Measurements from ENCODE around the gene RNASEH1. TPM values are rescaled to one million over a fixed set of nuclear protein-coding genes. Genes with fewer than 3 reads are reported as not detected.

RNASEH1 gene
- total RNA-seq, 1 donor = 39.4 TPM

GRCh38 chr2:3598912-3599854 is 41.0 kb upstream of the RNASEH1 start:
- H3K27ac ChIP-seq (ENCODE audit: low read depth, low read length) = no peak overlapping the region
- no peak overlapping the region for H3K4me2 ChIP-seq (ENCODE audit: insufficient read depth, low read length)
- TF ChIP-seq CTCF (IDR thresholded peaks at IDR 0.05; ENCODE audit: extremely low read depth, low read depth, low read length) = no peak

GRCh38 chr2:3598197-3598910 is 40.2 kb upstream of the RNASEH1 start:
- Histone ChIP-seq H3K9me3 (ENCODE audit: low read depth, low read length) (no peaks in the 10 kb centered on the region), H3K79me2 (ENCODE audit: insufficient read depth, low read length) (no peaks in the 10 kb centered on the region), H3K27ac (ENCODE audit: low read depth, low read length) (no peak overlapping the region), H2AFZ (ENCODE audit: low read length) (no peak overlapping the region), H3K4me2 (ENCODE audit: insufficient read depth, low read length) (no peak overlapping the region), H4K20me1 (ENCODE audit: insufficient read depth, low read length) (no peaks in the 10 kb centered on the region), H3K36me3 (ENCODE audit: insufficient read depth, low read length) (no peaks in the 10 kb centered on the region), H3K4me1 (ENCODE audit: insufficient read depth, low read length) (no peaks in the 10 kb centered on the region), H3K27me3 (ENCODE audit: insufficient read depth, low read length) (no peaks in the 10 kb centered on the region), H3K4me3 (ENCODE audit: insufficient read depth, low read length) (no peak overlapping the region)
- no peak for DNase-seq (ENCODE audit: insufficient read length, low spot score, missing footprints)
- no peak for TF ChIP-seq CTCF (IDR thresholded peaks at IDR 0.05; ENCODE audit: extremely low read depth, low read depth, low read length)

More at GRCh38 chr2:3598912-3599854, 41.0 kb upstream of the RNASEH1 start:
- no peak for DNase-seq (ENCODE audit: insufficient read length, low spot score, missing footprints)
- Histone ChIP-seq H3K9me3 (ENCODE audit: low read depth, low read length) (no peaks in the 10 kb centered on the region), H4K20me1 (ENCODE audit: insufficient read depth, low read length) (no peaks in the 10 kb centered on the region), H3K4me3 (ENCODE audit: insufficient read depth, low read length) (no peak overlapping the region), H3K4me1 (ENCODE audit: insufficient read depth, low read length) (no peaks in the 10 kb centered on the region), H2AFZ (ENCODE audit: low read length) (no peak overlapping the region), H3K27me3 (ENCODE audit: insufficient read depth, low read length) (no peaks in the 10 kb centered on the region), H3K36me3 (ENCODE audit: insufficient read depth, low read length) (no peaks in the 10 kb centered on the region), H3K79me2 (ENCODE audit: insufficient read depth, low read length) (no peaks in the 10 kb centered on the region)

GRCh38 chr2:3597567-3597966 is 39.4 kb upstream of the RNASEH1 start:
- H3K36me3 ChIP-seq (ENCODE audit: insufficient read depth, low read length) = no peaks in the 10 kb centered on the region
- no peaks in the 10 kb centered on the region for H3K4me1 ChIP-seq (ENCODE audit: insufficient read depth, low read length)

More at GRCh38 chr2:3597567-3597966, 39.4 kb upstream of the RNASEH1 start:
- Histone ChIP-seq H3K4me3 (ENCODE audit: insufficient read depth, low read length) (no peak overlapping the region), H3K27me3 (ENCODE audit: insufficient read depth, low read length) (no peaks in the 10 kb centered on the region), H2AFZ (ENCODE audit: low read length) (no peak overlapping the region), H3K4me2 (ENCODE audit: insufficient read depth, low read length) (no peak overlapping the region), H3K9me3 (ENCODE audit: low read depth, low read length) (no peaks in the 10 kb centered on the region), H4K20me1 (ENCODE audit: insufficient read depth, low read length) (no peaks in the 10 kb centered on the region), H3K79me2 (ENCODE audit: insufficient read depth, low read length) (no peaks in the 10 kb centered on the region), H3K27ac (ENCODE audit: low read depth, low read length) (no peak overlapping the region)
- no peak for TF ChIP-seq CTCF (IDR thresholded peaks at IDR 0.05; ENCODE audit: extremely low read depth, low read depth, low read length)
- DNase-seq (ENCODE audit: insufficient read length, low spot score, missing footprints) = no peak
